Natural killer cell (primary cell): ENCODE results near the gene TMEFF1. TPM values are rescaled to one million over a fixed set of nuclear protein-coding genes. Genes with fewer than 3 reads are reported as not detected.

Experiments used
- ATAC-seq, 3 donors: fragments of 150-1000 bp in 2 of 3; fragments of 200-7000 bp in 1 of 3; cut with Tn5 transposase; 1 replicate in 1 of 3; 2 replicates in 2 of 3; pipeline ENCODE4 v1.10.0; 2021; ENCODE audit warnings: mild to moderate bottlenecking in 2 of 3, moderate library complexity in 2 of 3
- DNase-seq, 2 donors: peaks; one replicate each; pipeline versions ENCODE4 v3.0.0 to v3.0.0-alpha.2; 2013 to 2021; ENCODE audit warnings: mixed read lengths in 1 of 2
- H3K27ac ChIP-seq: one replicate; pipeline ENCODE4 v1.5.1; 2013; ENCODE audit warnings: mild to moderate bottlenecking, low read length
- H3K27me3 ChIP-seq: one replicate; pipeline ENCODE4 v1.6.1; 2013; ENCODE audit warnings: low read length; ENCODE audit not compliant: control insufficient read depth, insufficient read depth
- H3K36me3 ChIP-seq: one replicate; pipeline ENCODE4 v1.6.1; 2013; ENCODE audit warnings: low read length; ENCODE audit not compliant: control insufficient read depth, insufficient read depth
- H3K4me1 ChIP-seq: one replicate; pipeline ENCODE4 v1.6.1; 2013; ENCODE audit warnings: low read length; ENCODE audit not compliant: control insufficient read depth, insufficient read depth
- H3K4me3 ChIP-seq: one replicate; pipeline ENCODE4 v1.5.1; 2013; ENCODE audit warnings: low read length
- H3K9me3 ChIP-seq: one replicate; pipeline ENCODE4 v1.6.1; 2013; ENCODE audit warnings: low read length; ENCODE audit not compliant: control insufficient read depth, insufficient read depth
- H3K27ac Mint-ChIP-seq, 2 donors: one replicate each; pipeline ENCODE4 v1.8.0; 2022; ENCODE audit warnings: mild to moderate bottlenecking in 2 of 2, mixed read lengths in 2 of 2, moderate library complexity in 1 of 2
- H3K27me3 Mint-ChIP-seq, 2 donors: one replicate each; pipeline ENCODE4 v1.8.0; 2022; ENCODE audit warnings: low read depth in 2 of 2, mixed read lengths in 2 of 2
- H3K36me3 Mint-ChIP-seq: one replicate; pipeline ENCODE4 v1.8.0; 2022; ENCODE audit warnings: mixed read lengths
- H3K4me1 Mint-ChIP-seq, 2 donors: one replicate each; pipeline ENCODE4 v1.8.0; 2022; ENCODE audit warnings: mixed read lengths in 2 of 2
- H3K4me3 Mint-ChIP-seq: one replicate; pipeline ENCODE4 v1.8.0; 2022; ENCODE audit warnings: mild to moderate bottlenecking, moderate library complexity, mixed read lengths
- H3K9me3 Mint-ChIP-seq, 2 donors: one replicate each; pipeline ENCODE4 v1.8.0; 2022; ENCODE audit warnings: mixed read lengths in 2 of 2
- WGBS: methylation state at CpG from one replicate; pipeline ENCODE4 v1.1.7; 2013; ENCODE audit warnings: missing lambda C conversion rate; ENCODE audit not compliant: insufficient coverage; 5-methylcytosine and 5-hydroxymethylcytosine counted together
- intact Hi-C: fragments of 100-400 bp; cut with micrococcal nuclease; formaldehyde crosslinking; loops from one replicate; pipeline ENCODE4 v1.14.2; 2022
- total RNA-seq, 4 donors: library from RNA; stranded (reverse); fragments of 120-200 nt in 1 of 4; gene quantifications; one replicate each; pipeline versions ENCODE4 v1.2.3 to v1.2.4, GENCODE V29; 2013 to 2022
- TF ChIP-seq, protein P1 (sequence below): fragments of 200-600 bp; IDR thresholded peaks from one replicate; pipeline ENCODE4 v1.8.0; 2022; ENCODE audit warnings: antibody characterized with exemption

The TMEFF1 gene
- total RNA-seq, 3 donors from 2014 or later (not counting 1 experiment from before 2014, with no cell fraction given): 0.18 TPM; not detected in 2

DNA sequence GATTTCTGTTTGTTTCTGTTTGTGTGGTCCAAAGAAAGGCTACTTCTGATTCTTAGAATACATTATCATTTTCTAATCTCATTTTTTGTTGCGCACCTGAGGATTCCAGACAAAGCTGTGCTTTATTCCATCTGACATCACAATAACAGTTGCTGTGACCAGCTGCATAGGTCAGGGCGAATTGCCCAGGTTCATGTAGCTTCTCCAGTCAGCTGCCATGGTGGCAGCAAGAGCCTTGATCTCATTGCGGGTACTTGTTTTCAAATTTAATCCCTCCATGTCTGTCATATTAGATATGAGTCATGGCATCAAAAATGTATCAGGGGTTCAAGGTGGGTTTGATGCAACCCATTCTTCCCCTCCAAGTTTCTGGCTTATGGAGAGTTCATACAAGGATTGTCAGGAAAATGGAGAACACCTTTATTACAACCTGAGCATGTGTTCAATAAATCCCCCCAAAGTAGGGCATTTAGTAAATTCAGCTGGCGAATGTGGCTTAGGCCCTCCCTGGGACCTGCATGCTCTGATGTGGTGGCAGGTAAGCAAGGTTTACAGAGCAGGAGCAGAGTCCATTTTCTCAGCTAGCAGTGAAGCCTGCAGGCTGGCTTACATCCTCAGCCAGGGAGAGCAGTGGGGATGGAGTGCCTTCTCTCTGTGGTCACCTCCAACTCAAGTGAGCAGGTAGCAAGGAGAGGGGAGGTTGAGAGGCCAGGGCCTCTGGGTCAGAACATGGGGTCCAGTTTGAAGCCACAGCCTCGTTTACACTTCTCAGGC is 118.9 kb downstream of the TMEFF1 start:
- Histone ChIP-seq H3K4me1 (no peaks in the 10 kb centered on the region), H3K9me3 (no peaks in the 10 kb centered on the region), H3K27me3 (no peaks in the 10 kb centered on the region), H3K27ac (no peak overlapping the region), H3K36me3 (no peaks in the 10 kb centered on the region), H3K4me3 (no peak overlapping the region)
- Mint-ChIP-seq H3K36me3 (no peaks in the 10 kb centered on the region), H3K27me3 (no peaks in the 10 kb centered on the region), H3K4me1 (peaks cover 0 to 6% of the 10 kb centered on the region in 2 donors), H3K4me3 (no peak overlapping the region), H3K27ac (no peak overlapping the region), H3K9me3 (no peaks in the 10 kb centered on the region)
- ATAC-seq (no peak), DNase-seq (no peak)
- TF ChIP-seq, protein P1, sequence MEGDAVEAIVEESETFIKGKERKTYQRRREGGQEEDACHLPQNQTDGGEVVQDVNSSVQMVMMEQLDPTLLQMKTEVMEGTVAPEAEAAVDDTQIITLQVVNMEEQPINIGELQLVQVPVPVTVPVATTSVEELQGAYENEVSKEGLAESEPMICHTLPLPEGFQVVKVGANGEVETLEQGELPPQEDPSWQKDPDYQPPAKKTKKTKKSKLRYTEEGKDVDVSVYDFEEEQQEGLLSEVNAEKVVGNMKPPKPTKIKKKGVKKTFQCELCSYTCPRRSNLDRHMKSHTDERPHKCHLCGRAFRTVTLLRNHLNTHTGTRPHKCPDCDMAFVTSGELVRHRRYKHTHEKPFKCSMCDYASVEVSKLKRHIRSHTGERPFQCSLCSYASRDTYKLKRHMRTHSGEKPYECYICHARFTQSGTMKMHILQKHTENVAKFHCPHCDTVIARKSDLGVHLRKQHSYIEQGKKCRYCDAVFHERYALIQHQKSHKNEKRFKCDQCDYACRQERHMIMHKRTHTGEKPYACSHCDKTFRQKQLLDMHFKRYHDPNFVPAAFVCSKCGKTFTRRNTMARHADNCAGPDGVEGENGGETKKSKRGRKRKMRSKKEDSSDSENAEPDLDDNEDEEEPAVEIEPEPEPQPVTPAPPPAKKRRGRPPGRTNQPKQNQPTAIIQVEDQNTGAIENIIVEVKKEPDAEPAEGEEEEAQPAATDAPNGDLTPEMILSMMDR: no peak
- 82% methylated on average over 5 of the region's 5 CpGs for WGBS
- intact Hi-C loops: loop anchor here (10.0 kb wide), 1 partner anchor 237 kb away; the partner anchor contains the start of gene TEX10

DNA sequence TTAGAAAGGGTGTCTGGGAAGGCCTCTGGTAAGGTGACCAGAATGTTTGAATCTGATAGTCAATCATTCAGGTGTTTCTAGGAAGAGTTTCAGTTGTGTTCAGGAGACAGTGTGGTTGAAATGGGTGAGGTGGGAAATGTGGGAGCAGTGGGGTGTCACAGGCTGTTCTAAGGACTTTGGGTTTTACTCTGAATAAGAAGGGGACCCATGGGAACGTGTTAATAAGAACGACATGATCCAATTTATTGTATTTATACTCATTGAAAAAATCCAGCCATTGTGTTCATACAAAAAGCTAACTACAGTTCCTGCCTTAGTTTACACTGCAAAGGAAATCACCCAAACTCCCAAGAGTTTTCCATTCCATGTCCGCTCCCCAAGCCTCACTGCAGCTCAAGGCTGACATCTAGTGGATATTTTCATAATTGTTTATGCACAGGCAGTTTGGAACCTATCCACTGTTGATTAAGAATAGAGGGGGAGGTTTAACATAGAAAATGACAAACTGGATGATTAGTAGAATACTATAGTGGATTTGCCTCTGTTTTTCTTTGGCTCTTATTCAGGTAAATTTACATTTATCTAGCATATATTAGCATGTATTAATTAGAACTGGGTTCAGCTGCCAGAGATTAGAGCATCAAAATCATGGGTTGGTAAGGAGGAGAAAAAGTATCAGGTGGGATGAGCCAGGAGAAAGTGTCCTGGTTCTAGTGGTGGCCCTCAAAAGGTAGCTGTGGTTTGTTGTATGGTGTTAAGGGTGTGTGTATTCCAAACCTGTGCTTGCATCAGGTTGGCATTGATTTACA is 122.6 kb downstream of the TMEFF1 start:
- peak in 1 of 2 donors; percentile 69 for DNase-seq
- Mint-ChIP-seq H3K9me3 (no peaks in the 10 kb centered on the region), H3K36me3 (no peaks in the 10 kb centered on the region), H3K27me3 (no peaks in the 10 kb centered on the region), H3K4me1 (peaks cover 23 to 25% of the 10 kb centered on the region in 2 donors), H3K27ac (no peak overlapping the region), H3K4me3 (peak overlapping the region; percentile 25)
- H3K36me3 ChIP-seq: no peaks in the 10 kb centered on the region
- 71% methylated on average over 2 of the region's 3 CpGs for WGBS
- no peak overlapping the region for H3K4me3 ChIP-seq
- TF ChIP-seq, protein P1: peak; percentile 84
- peak in 2 of 3 donors; percentile 37 to 43 for ATAC-seq
- no peaks in the 10 kb centered on the region for H3K9me3 ChIP-seq
- no peak overlapping the region for H3K27ac ChIP-seq
- peaks cover 7% of the 10 kb centered on the region for H3K4me1 ChIP-seq
- intact Hi-C loops: loop anchor here (5.0 to 10.0 kb wide), 2 partner anchors 241 to 273 kb away; partner anchors contain the start of gene TEX10
- no peaks in the 10 kb centered on the region for H3K27me3 ChIP-seq

DNA sequence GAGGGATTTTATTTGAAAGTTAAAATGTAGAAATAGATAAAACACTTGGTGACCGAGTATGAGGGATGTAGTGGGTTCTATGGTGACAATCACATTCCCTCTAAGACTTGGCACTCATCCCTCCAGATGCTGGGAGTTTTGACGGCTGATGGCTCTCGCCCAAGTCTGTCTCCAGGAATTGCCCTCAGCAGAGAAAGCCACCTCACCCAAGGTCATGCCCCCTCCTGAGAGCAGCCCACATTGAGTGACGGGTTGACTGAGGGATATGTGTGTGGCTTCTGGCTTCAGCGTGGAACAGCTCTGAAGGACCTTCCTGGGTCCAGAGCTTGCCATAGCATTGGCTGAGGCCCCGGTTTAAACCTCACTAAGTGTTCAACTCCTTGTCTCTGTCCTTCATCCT is 124.3 kb downstream of the TMEFF1 start:
- Histone ChIP-seq H3K36me3 (no peaks in the 10 kb centered on the region), H3K4me3 (no peak overlapping the region), H3K27me3 (no peaks in the 10 kb centered on the region), H3K27ac (no peak overlapping the region), H3K9me3 (no peaks in the 10 kb centered on the region), H3K4me1 (peaks cover 7% of the 10 kb centered on the region)
- DNase-seq: peak in 1 of 2 donors; percentile 9
- no peak for ATAC-seq
- H3K9me3 Mint-ChIP-seq: no peaks in the 10 kb centered on the region
- H3K4me3 Mint-ChIP-seq: peak overlapping the region; percentile 89
- TF ChIP-seq, protein P1: no peak
- peaks cover 23 to 25% of the 10 kb centered on the region in 2 donors for H3K4me1 Mint-ChIP-seq
- H3K27me3 Mint-ChIP-seq: no peaks in the 10 kb centered on the region
- WGBS: 88% methylated on average over 6 of the region's 6 CpGs
- peak overlapping the region; percentile 1 to 19 for H3K27ac Mint-ChIP-seq
- intact Hi-C loops: loop anchor here (5.0 to 10.0 kb wide), 2 partner anchors 242 to 275 kb away; partner anchors contain the start of gene TEX10
- H3K36me3 Mint-ChIP-seq: no peaks in the 10 kb centered on the region
